Measurements from ENCODE around the gene BICRAL.
A peak's percentile ranks its signal among the peaks of the same experiment; 100 is the strongest.
"Not testable (repeated sequence)": the region's sequence is repeated elsewhere in the genome, so short reads cannot be mapped to it uniquely, and the experiment has no call there.

Gene BICRAL

DNA sequence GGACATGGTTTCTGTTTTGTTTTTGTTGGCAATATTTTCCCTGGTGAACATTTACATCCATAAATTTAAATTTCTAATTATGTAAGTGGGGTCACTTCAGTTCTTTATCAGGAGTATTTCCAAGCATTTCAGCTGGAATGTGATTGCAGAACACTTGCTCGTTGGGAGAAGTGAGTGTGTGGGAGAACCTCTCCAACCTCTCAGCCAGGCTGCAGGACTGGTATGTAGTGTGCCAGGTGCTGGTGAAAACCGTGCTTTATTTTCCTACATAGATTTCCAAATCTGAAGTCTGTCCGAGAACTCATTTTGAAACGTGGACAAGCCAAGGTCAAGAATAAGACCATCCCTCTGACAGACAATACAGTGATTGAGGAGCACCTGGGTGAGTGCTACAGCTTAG, 103.8 kb downstream of the BICRAL start:
- Histone ChIP-seq H3K36me3 (ENCODE audit: control insufficient read depth, low read length) (peaks cover 67% of the 10 kb centered on the region), H3F3A (ENCODE audit: control insufficient read depth, insufficient read depth) (peaks cover 36% of the 10 kb centered on the region), H3K9me2 (replicated peaks; ENCODE audit: control insufficient read depth, low read length) (no peaks in the 10 kb centered on the region), H3K79me2 (ENCODE audit: control insufficient read depth, low read length) (peaks cover 54% of the 10 kb centered on the region), H4K20me1 (ENCODE audit: control insufficient read depth, insufficient read depth, low read depth, low read length) (peaks cover 9% of the 10 kb centered on the region; the same call in 1 of the 2 replicates), H3K4me1 (ENCODE audit: control insufficient read depth, low read length) (peaks cover 48% of the 10 kb centered on the region), H3K9me3 (ENCODE audit: control insufficient read depth, insufficient read depth, low read length) (no peaks in the 10 kb centered on the region), H3K27me3 (ENCODE audit: control insufficient read depth, low read length) (no peaks in the 10 kb centered on the region), H3K27ac (ENCODE audit: low read depth, low read length) (no peak overlapping the region), H3K4me2 (ENCODE audit: low read length) (no peak overlapping the region), H3K4me3 (ENCODE audit: low read length) (no peak overlapping the region)
- no peak for TF ChIP-seq EZH2phosphoT487 (IDR thresholded peaks at IDR 0.05; ENCODE audit: borderline replicate concordance, low read length)

DNA sequence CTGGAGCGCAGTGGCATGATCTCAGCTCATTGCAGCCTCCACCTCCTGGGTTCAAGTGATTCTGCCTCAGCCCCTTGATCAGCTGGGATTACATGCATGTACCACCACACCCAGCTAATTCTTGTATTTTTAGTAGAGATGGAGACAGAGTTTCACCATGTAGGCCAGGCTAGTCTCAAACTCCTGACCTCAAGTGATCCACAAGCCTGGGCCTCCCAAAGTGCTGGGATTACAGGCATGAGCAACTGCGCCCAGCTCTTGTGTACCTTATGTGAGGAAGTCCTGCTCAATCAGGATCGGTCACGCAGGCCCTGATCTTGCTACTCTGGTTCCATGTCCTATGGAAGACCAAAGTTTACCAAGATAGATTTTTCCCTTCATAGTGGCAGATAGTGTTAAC, 106.3 kb downstream of the BICRAL start:
- H3K27ac ChIP-seq (ENCODE audit: low read depth, low read length); H3K27me3 ChIP-seq (ENCODE audit: control insufficient read depth, low read length); H3K9me3 ChIP-seq (ENCODE audit: control insufficient read depth, insufficient read depth, low read length); H4K20me1 ChIP-seq (ENCODE audit: control insufficient read depth, insufficient read depth, low read depth, low read length); H3K9me2 ChIP-seq (replicated peaks; ENCODE audit: control insufficient read depth, low read length): not testable (repeated sequence)
- Histone ChIP-seq H3K4me1 (ENCODE audit: control insufficient read depth, low read length) (peaks cover 52% of the 10 kb centered on the region), H3K4me2 (ENCODE audit: low read length) (peak overlapping the region; percentile 39; the same call in 1 of the 2 replicates), H3K4me3 (ENCODE audit: low read length) (peak overlapping the region; percentile 5; the same call in 1 of the 2 replicates), H3K36me3 (ENCODE audit: control insufficient read depth, low read length) (peaks cover 43% of the 10 kb centered on the region), H3F3A (ENCODE audit: control insufficient read depth, insufficient read depth) (peaks cover 25% of the 10 kb centered on the region), H3K79me2 (ENCODE audit: control insufficient read depth, low read length) (peaks cover 29% of the 10 kb centered on the region)

DNA sequence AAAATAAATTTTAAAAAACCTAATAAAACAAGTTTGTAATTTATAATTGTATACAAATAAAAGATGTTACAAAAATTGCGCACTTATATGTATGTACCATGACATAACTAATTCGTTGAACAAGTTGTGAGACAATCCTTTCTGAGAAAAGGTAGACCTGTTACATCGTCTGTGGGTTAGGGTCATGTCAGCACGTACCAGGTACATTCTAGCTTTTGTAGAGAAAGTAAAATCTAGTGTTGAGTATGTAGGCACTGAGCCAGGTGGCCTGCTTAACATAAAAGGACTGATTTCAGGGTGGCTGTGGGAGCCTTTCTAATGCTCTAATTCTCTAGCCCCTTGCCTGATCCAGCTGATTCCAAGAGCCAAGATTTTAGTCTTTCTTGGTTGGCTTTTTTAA, 108.0 kb downstream of the BICRAL start:
- Histone ChIP-seq H3K9me2 (replicated peaks; ENCODE audit: control insufficient read depth, low read length) (no peaks in the 10 kb centered on the region), H3K27ac (ENCODE audit: low read depth, low read length) (peak overlapping the region; percentile 79), H3F3A (ENCODE audit: control insufficient read depth, insufficient read depth) (peaks cover 25% of the 10 kb centered on the region), H3K9me3 (ENCODE audit: control insufficient read depth, insufficient read depth, low read length) (no peaks in the 10 kb centered on the region), H3K36me3 (ENCODE audit: control insufficient read depth, low read length) (peaks cover 27% of the 10 kb centered on the region), H3K4me2 (ENCODE audit: low read length) (peak overlapping the region; percentile 83), H4K20me1 (ENCODE audit: control insufficient read depth, insufficient read depth, low read depth, low read length) (no peaks in the 10 kb centered on the region), H3K79me2 (ENCODE audit: control insufficient read depth, low read length) (peaks cover 13% of the 10 kb centered on the region), H3K4me1 (ENCODE audit: control insufficient read depth, low read length) (peaks cover 56% of the 10 kb centered on the region), H3K27me3 (ENCODE audit: control insufficient read depth, low read length) (no peaks in the 10 kb centered on the region), H3K4me3 (ENCODE audit: low read length) (peak overlapping the region; percentile 91)
- TF ChIP-seq EZH2phosphoT487 (IDR thresholded peaks at IDR 0.05; ENCODE audit: borderline replicate concordance, low read length): no peak

DNA sequence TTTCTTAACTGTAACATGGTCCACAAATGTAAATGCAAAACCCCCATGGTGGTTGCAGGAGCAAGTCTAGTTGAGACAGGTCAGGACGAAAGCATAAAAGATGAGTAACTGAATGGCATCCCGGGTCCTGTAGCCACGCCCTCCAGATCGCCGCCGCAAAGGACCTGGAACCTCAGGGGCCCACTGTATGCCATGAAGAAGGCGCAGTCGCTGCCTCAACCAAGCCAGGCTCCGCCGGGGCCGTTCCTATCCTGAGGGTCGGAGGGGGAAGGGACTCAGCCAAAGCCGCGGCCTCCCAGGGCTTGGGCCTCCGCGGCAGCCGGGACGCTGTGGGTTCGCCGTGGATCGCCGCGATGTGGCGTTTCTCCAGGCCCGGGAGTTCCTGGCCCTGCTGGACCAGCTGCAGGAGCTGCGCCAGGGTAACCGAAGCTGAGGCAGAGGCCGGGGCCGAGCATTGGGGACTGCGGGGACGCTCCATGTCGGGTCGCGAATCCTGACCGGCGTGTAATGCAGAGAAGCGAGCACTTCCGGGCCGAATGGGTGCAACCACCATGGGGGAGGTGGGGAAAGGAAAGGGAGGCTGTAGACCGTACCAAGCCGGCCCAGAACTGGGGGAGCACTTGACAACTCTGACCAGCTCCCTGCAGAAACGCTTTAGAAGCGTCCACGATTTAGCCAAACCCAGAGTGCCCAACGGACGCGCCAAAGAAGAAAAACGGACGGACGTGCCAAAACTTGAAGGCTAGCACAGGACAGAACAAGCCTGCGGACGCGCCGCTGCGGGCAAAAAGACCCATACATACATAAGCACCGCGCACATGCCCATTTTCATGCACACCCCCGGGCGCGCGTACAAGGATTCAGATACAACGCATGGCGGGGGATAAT, 108.7 kb downstream of the BICRAL start:
- H3K4me3 ChIP-seq (ENCODE audit: low read length): peak overlapping the region; percentile 91

More for the DNA sequence above, 108.7 kb downstream of the BICRAL start:
- Histone ChIP-seq H3K79me2 (ENCODE audit: control insufficient read depth, low read length) (peaks cover 8% of the 10 kb centered on the region), H3K4me1 (ENCODE audit: control insufficient read depth, low read length) (peaks cover 56% of the 10 kb centered on the region), H3F3A (ENCODE audit: control insufficient read depth, insufficient read depth) (peaks cover 25% of the 10 kb centered on the region), H3K27me3 (ENCODE audit: control insufficient read depth, low read length) (no peaks in the 10 kb centered on the region), H3K36me3 (ENCODE audit: control insufficient read depth, low read length) (peaks cover 20% of the 10 kb centered on the region), H3K9me3 (ENCODE audit: control insufficient read depth, insufficient read depth, low read length) (no peaks in the 10 kb centered on the region), H4K20me1 (ENCODE audit: control insufficient read depth, insufficient read depth, low read depth, low read length) (no peaks in the 10 kb centered on the region), H3K4me2 (ENCODE audit: low read length) (peak overlapping the region; percentile 83), H3K9me2 (replicated peaks; ENCODE audit: control insufficient read depth, low read length) (no peaks in the 10 kb centered on the region), H3K27ac (ENCODE audit: low read depth, low read length) (peak overlapping the region; percentile 79)
- no peak for TF ChIP-seq EZH2phosphoT487 (IDR thresholded peaks at IDR 0.05; ENCODE audit: borderline replicate concordance, low read length)
- TF ChIP-seq, protein P1, sequence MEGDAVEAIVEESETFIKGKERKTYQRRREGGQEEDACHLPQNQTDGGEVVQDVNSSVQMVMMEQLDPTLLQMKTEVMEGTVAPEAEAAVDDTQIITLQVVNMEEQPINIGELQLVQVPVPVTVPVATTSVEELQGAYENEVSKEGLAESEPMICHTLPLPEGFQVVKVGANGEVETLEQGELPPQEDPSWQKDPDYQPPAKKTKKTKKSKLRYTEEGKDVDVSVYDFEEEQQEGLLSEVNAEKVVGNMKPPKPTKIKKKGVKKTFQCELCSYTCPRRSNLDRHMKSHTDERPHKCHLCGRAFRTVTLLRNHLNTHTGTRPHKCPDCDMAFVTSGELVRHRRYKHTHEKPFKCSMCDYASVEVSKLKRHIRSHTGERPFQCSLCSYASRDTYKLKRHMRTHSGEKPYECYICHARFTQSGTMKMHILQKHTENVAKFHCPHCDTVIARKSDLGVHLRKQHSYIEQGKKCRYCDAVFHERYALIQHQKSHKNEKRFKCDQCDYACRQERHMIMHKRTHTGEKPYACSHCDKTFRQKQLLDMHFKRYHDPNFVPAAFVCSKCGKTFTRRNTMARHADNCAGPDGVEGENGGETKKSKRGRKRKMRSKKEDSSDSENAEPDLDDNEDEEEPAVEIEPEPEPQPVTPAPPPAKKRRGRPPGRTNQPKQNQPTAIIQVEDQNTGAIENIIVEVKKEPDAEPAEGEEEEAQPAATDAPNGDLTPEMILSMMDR (IDR thresholded peaks at IDR 0.05; ENCODE audit: low read depth, low read length, poor library complexity, severe bottlenecking): no peak
